ENCODE data around the gene ZNF649.
A peak's percentile ranks its signal among the peaks of the same experiment; 100 is the strongest.
"Not testable (repeated sequence)": the region's sequence is repeated elsewhere in the genome, so short reads cannot be mapped to it uniquely, and the experiment has no call there.

The ZNF649 gene

GRCh38 chr19:51904331-51905165 is at the start of gene ZNF649:
TSS of gene ZNF649 (minus strand) at chr19:51905017. CDS start at chr19:51900107, 4,910 bp downstream.
- DNase-seq (ENCODE audit: low read depth): peak; percentile 90

GRCh38 chr19:51948975-51949374 is 44.2 kb upstream of the ZNF649 start:
- DNase-seq (ENCODE audit: low read depth): peak; percentile 3

- no peak for DNase-seq (ENCODE audit: low read depth)
Observed at GRCh38 chr19:51946602-51947001, 41.8 kb upstream of the ZNF649 start.

DNA sequence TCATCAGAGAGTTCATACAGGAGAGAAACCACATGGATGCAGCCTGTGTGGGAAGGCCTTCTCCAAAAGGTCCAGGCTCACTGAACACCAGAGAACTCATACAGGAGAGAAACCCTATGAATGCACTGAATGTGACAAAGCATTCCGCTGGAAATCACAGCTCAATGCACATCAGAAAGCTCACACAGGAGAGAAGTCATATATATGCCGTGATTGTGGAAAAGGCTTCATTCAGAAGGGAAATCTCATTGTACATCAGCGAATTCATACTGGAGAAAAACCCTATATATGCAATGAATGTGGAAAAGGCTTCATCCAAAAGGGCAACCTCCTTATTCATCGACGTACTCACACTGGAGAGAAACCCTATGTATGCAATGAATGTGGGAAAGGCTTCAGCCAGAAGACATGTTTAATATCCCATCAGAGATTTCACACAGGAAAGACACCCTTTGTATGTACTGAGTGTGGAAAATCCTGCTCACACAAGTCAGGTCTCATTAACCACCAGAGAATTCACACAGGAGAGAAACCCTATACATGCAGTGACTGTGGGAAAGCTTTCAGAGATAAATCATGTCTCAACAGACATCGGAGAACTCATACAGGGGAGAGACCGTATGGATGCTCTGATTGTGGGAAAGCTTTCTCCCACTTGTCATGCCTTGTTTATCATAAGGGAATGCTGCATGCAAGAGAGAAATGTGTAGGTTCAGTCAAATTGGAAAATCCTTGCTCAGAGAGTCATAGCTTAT is 40.2 kb upstream of the ZNF649 start:
- no peak for DNase-seq (ENCODE audit: low read depth)

DNA sequence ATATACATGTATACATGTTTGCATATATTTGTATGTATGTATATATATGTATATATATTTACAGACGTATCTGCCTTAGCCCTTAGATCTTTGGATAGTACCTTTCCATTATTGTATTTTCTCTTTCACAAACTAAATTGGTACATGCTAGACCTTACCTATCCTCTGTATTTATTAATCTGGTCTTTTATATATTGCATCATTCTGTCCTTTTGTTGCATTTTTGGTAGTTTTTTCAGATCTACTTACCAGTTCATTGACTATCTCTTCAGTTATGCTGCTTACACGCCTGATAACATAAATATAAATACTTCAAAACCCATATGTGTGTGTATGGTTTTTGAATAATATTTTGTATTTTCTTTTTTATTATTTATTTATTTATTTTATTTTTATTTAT is 34.1 kb upstream of the ZNF649 start:
- DNase-seq (ENCODE audit: low read depth): no peak

DNA sequence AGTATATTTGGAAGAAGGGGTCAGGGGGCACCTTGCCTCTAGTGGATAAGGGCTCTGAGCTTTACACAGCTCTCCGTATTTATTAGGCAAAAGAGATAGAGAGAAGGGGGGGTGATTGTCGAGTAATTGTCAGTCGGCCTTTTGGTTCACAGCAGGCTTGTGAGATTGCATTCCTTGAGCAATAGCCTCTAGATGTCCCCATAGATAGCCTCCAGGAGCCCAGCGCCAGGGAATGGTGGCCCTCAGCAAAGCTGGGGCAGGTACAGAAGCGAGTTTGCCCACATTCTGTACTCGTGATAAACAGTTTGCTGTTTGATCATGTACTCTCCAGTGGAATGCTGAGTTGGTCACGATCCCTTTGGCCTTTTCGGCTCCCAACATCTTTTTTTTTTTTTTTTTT is 27.1 kb upstream of the ZNF649 start:
- DNase-seq (ENCODE audit: low read depth): no peak

GRCh38 chr19:51927859-51928258 is 23.0 kb upstream of the ZNF649 start:
- DNase-seq (ENCODE audit: low read depth): no peak

DNA sequence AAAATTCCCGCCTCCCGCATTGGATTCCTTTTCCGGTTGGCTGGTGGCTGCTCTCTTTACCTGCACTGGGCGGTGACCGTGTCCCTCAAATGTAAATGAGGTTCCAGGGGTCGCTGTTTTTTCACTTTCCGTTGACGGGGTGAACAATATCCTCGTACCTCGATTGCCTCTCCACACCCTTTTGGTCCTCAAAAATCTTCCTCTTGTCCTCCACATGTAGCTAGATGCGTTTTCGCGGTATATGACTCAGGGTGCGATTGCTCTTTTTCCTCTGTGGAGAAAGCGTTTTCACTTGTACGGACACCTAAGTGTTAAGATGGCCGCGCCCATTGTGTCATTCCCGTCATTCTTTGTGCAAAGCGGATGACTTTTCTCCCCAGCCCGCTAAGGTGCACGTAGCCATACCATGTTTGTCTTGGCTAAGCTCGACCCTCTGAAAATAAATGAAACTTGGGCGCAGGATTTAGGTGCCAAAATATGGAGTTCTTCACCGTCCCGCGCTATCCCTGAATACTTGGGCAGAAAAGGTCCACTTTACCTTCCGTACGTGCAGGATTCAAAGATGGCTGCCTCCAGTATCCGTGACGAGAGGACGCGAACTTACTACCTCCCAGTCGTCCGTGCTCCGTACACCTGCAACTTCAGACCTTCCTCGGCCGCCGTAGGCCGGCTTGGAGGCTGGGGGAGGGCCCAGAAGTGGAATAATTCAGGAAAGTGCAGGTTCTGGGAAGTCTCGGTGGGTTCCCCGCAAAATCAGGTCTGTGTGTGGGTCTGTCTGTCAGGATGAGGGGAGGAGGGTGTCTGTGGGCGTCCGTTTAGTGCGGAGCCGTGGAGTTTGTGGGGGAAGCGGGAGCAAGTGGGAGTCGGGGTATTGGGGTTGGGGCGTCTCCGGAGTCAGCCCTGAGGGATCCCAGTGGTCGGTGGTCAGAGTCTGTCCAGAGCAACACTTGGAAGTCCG is 22.2 kb upstream of the ZNF649 start, which contains the start of gene ZNF613:
Gene ZNF613 (plus strand): TSS at position 689 of the 958 bp plus-strand sequence. CDS start 8,749 bp downstream, outside the sequence.
- DNase-seq (ENCODE audit: low read depth): peak; percentile 92

DNA sequence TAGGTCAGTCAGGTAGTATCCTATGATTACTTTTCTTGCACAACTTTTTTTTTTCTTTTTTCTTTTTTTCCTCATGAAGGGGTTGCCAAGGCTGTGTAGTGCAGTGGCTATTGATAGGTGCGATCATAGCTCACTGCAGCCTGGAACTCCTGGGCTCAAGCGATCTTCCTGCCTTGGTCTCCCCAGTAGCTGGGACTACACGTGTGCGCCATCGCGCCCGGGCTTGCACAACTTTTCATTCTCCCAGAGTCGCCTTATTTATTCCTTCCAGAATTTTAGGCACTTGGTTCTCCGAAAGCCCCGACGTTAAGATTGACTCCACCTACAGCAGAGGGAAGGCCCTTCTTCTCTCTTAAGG is 21.6 kb upstream of the ZNF649 start:
- no peak for DNase-seq (ENCODE audit: low read depth)

DNA sequence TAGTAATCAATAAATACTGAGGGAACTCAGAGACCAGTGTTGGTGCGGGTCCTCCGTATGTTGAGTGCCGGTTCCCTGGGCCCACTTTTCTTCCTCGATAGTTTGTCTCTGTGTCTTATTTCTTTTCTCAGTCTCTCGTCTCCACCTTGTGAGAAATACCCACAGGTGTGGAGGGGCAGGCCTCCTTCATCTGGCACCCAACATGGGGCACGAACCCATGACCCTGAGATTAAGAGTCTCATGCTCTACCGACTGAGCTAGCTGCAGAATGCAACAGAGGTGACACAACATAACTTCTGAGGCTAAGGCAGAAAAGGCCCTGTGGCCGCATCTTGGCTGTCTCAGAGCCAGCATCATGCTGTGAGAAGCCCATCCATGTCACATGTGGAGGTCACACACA is 17.1 kb upstream of the ZNF649 start:
- no peak for DNase-seq (ENCODE audit: low read depth)

DNA sequence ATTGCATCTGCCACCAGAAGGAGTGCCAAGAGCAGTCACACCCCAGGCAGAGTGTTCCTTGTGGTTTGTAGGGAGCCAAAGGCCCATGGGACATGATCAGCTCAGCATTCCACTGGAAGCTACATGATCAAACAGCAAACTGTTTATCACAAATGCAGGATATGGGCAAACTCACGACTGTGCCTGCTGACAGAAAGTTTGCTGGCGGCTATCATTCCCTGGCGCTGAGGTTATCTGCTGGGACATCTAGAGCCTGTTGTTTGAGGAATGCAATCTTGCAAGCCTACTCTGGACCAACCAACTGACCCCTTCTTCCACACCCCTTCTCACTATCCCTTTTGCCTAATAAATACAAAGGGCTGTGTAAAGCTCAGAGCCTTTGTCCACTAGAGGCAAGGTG is 14.8 kb upstream of the ZNF649 start:
- DNase-seq (ENCODE audit: low read depth): no peak

DNA sequence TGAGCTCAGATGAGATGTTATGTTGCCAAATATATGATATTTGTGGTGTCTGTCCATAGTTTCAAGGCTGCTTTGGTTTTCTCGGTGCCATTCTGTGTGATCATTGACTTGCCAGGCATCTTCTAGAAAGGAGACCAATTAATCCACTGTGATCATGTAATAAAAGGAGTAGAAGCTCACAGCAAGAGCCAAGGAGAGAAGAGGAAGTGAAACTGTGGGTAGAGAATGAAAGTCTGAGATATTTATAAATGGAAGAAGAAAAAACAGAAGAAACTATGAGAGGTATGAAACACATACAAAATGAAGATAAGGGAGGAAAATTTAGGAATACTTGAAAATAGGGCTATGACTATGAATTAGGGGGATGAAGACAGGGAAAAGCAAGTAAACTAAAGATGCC is 11.3 kb upstream of the ZNF649 start:
- no peak for DNase-seq (ENCODE audit: low read depth)

DNA sequence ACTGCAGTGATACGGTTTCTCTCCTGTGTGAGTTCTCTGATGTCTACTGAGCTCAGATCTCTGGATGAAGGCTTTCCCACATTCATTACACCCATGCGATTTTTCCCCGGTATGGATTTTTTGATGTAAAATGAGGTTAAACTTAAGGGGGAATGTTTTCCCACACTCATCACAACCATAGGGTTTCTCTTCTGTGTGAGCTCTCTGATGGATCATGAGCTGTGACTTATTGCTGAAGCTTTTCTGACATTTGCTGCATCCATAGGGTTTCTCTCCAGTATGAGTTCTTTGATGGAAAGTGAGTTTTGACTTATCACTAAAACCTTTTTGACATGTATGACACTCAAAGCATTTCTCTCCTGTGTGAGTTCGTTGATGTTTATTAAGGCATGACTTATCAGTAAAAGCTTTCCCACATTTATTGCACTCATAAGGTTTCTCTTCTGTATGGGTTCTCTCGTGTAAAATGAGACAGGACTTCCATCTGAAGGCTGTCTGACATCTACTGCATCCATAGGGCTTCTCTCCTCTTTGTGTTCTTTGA is 10.6 kb upstream of the ZNF649 start:
- no peak for DNase-seq (ENCODE audit: low read depth)

GRCh38 chr19:51907981-51908380 is 3.2 kb upstream of the ZNF649 start:
- DNase-seq (ENCODE audit: low read depth): not testable (repeated sequence)

- not testable (repeated sequence) for DNase-seq (ENCODE audit: low read depth)
Observed at GRCh38 chr19:51906108-51906507, 1.3 kb upstream of the ZNF649 start.

DNA sequence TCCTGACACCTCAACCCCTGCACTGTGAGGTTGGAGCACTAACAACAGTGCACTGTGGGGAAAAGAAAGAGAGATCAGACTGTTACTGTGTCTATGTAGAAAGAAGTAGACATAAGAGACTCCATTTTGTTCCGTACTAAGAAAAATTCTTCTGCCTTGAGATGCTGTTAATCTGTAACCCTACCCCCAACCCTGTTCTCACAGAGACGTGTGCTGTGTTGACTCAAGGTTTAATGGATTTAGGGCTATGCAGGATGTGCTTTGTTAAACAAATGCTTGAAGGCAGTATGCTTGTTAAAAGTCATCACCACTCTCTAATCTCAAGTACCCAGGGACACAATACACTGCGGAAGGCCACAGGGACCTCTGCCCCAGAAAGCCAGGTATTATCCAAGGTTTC is 822 bp upstream of the ZNF649 start:
- not testable (repeated sequence) for DNase-seq (ENCODE audit: low read depth)

- no peak for DNase-seq (ENCODE audit: low read depth)
Observed at GRCh38 chr19:51905206-51905605, 389 bp upstream of the ZNF649 start.

DNA sequence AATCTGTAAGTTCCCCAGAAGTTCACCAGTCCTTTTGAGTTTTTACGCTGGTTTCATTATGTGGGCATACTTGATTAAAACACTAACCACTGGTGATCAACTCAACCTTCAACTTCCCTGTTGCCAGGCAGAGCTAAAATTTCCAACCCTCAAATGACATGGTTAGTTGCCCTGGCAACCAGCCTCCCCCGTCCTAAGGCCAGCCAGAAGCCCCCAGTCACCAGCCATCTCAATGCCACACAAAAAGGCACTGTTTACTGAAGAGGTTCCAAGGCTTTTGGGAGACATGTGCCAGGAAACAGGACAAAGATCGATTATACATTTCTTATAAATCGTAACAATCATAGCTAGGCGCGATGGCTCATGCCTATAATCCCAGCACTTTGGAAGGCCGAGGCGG is 1.6 kb downstream of the ZNF649 start:
- no peak for DNase-seq (ENCODE audit: low read depth)

- DNase-seq (ENCODE audit: low read depth): no peak
Observed at GRCh38 chr19:51901860-51902259, 3.0 kb downstream of the ZNF649 start.

- no peak for DNase-seq (ENCODE audit: low read depth)
Observed at GRCh38 chr19:51891193-51891747, 13.5 kb downstream of the ZNF649 start.

DNA sequence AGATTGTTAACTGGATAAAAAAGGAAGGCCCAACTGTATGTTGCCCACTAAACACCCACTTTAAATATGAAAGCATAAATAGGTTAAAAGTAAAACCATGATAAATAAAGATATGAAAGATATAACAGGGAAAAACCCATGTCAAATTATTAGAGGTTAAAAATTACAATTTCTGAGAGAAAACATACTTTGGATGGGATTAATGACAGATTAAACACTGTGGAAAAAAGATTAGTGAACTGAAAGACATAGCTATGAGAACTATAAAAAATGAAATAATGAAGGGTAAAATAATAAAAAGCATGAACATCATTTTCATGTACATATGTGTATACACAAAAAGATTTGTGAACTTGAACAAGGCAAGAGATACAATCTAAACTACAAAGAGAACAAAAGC is 14.9 kb downstream of the ZNF649 start:
- DNase-seq (ENCODE audit: low read depth): no peak
